ENCODE results near the gene RTL9.
"Not testable (repeated sequence)": the region's sequence is repeated elsewhere in the genome, so short reads cannot be mapped to it uniquely, and the experiment has no call there.

Gene RTL9

GRCh38 chrX:110406250-110406649 lies 47.6 kb downstream of the RTL9 start:
- DNase-seq (ENCODE audit: low spot score), result not testable (repeated sequence)

DNA sequence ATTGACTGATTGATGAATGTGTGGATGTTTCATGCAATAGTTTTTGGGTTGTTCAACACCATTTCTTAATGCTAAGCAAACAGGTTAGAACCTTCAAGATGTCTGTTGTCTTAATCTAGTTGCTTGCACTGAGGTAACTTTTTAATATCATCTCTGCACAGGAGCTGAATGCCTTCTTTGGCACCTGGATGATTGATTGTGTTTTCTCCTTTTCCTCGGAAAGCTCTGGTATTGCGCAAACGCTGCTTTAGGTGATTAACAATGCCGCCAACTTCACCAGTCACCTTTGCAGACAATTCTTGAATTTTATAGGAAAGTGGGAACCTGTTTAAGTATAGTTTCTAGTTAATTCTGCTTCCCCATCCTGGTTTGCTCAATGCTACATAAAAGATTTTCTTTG lies 48.2 kb downstream of the RTL9 start:
- DNase-seq (ENCODE audit: low spot score), result no peak

DNA sequence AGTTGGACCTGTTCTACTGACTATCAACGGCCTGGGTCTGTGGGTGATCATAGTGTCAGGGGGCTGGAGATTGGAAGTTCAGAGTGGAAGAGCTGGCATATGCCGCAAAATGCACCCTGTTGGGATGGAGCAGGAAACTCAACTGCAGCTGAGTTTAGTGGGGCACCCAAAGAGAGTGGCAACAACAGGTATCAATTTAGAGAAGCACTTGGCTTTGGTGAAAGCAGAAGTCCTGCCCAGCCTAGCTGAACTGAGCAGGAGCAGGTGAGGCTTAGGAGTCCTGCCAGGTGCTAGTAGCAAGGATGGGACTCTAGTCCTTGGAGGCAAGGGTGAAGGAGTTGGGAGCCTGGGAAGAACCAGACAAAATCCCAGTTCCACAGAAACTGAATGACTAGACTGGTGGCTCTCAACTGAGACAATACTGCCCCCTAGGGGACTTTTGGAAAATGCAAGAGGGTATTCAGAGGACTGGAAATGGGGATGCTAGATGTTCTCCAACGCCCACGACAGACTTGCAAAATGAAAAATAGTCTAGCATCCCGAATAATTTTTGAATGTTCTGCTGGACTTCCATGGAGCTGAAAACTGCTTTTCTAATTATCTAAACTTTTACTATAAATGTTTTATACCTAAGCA lies 49.4 kb downstream of the RTL9 start:
- peak; percentile 40 for DNase-seq (ENCODE audit: low spot score)

All from AG20443 (cell line).